NCI-H1694 (cell line): ENCODE measurements around the gene SYNC.
"Not testable (repeated sequence)": the region's sequence is repeated elsewhere in the genome, so short reads cannot be mapped to it uniquely, and the experiment has no call there.

Experiments used
- DNase-seq: peaks from one replicate; lab custom pipeline; 2025; lab: John Stamatoyannopoulos, UW

SYNC gene

DNA sequence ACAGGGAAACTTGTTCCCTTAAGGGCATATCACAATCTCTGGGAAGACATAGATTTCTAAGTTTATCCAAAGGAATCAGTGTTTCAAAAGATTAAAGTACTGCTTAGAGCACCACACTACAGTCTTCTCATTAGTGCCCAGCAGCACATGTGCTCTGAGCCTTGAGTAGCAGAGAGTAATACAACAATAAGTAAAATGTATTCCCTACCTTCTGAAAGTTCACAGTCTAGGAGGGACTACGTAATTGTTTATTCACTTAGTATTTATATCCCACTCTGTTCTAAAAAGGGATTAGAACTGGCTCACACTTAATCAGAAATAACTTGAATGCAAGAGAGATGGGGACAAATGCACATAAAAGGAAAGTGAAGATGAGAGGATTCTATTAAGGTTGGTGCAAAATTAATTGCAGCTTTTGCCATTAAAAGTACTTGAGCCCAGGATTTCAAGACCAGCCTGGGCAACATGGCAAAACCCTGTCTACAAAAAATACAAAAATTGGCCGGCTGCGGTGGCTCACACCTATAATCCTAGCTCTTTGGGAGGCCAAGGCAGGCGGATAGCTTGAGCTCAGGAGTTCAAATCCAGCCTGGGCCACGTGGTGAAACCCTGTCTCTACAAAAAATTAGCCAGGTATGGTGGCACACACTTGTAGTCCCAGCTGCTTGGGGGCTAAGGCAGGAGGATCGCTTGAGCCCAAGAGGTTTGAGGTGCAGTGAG lies 9.0 kb downstream of the SYNC start:
- no peak for DNase-seq

DNA sequence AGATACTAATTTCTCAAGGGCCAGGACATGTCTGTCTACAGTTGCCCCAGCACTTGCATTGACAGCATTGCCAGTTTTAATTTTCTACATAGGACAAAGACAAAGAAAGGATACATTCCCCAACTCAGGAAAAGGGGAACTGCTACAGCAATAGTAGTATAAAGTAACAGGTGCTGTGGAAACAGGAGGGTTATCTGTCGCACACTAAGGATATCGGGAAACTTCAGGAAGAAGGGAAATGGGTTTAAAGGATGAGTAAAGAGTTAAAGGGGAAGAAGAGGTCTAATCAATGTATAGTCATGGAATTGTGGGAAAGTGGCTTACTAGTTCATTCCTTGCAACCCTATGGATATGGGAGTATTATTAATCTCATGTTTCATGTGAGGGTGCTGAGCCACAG lies 16.2 kb downstream of the SYNC start:
- no peak for DNase-seq

DNA sequence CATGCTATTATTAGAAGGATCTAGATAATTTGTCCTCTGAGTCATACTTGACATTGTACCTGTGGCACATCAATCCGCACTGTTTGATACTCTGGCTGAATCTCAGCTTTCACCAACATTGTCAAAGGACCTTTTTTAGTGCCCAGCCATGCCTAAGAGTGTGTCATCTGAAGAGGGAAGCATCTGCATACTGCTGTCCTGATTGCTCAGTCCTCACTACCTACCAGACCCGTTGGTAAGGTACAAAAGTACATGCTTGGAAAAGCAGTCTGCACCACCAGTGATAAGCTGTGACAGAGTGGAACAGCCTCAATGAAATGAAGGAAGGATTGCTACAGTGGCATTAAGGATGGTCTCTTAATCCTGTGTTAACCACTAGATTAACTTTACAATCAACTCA lies 17.1 kb downstream of the SYNC start:
- no peak for DNase-seq

DNA sequence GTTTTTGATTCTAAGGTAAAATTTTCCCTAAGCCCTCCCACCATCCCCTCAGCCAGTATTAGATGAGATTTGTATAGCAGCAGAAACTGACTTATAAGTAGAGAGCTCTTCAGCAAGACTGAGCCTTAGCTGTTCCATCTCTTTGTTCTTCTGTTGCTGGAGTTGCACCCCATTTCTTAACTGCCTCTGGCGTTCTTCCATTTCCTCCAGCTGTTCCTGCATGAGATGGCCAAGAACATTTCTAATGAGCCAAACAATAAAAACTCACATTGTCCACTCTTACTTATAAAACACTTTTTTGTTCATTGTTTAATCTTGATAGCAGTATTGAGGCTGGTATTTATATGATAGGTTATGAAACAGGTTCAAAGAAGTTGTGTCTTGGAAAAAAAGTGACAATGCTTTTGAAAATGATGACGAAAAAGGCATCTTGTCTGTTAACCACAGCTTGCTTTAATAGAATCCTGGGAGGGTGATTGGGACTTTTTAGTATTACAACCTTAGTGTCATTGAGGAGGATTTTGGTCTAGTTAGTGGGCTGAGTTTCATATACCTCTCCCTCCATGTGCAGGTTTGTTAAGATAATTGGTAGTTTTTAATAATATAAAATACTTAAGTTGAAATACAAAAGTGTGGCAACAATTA lies 18.3 kb downstream of the SYNC start:
- DNase-seq: no peak

DNA sequence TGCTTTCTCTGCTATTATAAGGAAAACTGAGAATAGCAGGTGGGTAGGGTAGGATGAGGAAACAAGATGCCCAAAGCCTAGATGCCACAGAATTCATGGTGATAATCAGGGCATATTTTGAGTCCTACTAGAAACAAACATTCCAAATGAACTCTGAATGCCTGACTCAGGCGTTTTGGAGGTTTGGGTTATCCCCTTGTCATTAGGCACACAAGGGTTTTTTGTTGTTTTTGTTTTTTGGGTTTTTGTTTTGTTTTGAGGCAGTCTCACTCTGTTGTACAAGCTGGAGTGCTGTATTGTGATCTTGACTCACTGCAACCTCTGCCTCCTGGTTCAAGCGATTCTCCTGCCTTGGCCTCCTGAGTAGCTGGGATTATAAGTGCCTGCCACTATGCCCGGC lies 19.2 kb downstream of the SYNC start:
- DNase-seq: no peak

DNA sequence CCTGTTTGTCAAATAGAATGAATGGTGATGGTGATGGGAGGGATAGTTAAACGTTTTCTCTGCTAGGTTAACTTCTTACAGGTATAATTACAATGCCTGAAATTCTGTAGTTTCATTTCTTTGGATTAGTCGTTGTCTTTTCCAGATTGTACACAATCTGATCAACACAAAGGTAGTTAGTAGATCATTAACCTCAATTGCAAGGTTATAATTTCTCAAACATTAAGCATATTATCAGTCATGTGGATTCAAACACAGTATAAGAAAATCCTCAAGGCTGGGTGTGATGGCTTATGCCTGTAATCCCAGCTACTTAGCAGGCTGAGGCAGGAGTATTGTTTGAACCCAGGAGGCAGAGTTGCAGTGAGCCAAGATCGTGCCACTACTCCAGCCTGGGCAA lies 20.6 kb downstream of the SYNC start:
- no peak for DNase-seq

DNA sequence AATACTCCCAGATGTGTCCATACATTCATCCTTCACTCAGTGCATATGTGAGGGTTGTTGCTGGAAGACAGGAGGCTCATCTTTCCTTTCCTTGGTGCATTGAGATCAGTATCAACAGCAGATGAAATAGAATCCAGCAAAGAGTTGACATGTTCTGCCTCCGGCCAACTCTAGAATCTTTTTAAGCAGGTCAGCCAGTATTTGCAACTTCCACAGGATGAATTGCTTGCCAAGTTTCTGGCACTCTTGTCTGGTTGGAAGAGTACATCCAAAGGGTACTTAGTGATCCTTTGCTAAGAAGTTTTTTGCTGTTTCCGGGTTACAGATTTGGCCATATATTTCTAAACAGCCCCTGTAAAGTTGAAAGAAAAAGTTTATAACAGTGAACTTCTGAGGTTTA lies 21.1 kb downstream of the SYNC start:
- DNase-seq: no peak

DNA sequence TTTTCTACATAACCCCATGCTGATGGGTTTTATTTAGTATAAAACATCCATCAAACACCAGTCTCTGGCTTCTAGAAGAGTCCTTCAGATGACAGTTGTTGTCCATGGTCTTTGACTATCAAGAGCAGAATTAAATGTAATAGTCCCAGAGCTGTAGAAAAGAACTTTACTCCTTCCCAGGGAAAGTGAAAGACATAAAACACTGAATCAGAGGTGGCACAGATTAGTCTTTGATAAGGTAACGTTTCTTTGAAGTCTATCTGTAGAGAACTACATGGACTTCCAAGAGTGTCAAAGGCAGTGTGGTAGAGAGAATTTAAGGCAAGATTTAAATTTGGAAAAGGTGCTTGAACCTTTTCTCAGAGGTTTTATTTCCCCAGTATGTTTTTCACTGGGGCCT lies 21.9 kb downstream of the SYNC start:
- DNase-seq: no peak

DNA sequence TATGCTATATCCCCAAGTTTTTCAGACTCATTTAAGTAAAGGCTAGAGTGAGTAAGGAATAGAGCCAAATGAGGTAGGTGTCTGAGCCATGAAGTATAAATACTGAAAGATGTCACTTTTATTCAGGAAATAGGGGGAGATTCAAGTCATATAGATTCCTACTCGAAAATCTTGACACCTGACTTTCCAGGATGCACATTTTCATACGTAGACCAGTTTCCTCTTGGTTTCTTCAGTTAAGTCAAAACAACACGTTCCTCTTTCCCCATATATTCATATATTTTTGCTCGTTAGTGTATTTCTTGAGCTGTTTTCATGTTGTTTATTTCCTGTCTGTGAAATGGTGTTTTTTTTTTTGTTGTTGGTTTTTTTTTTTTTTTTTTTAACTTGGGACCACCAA lies 22.6 kb downstream of the SYNC start:
- DNase-seq: not testable (repeated sequence)

DNA sequence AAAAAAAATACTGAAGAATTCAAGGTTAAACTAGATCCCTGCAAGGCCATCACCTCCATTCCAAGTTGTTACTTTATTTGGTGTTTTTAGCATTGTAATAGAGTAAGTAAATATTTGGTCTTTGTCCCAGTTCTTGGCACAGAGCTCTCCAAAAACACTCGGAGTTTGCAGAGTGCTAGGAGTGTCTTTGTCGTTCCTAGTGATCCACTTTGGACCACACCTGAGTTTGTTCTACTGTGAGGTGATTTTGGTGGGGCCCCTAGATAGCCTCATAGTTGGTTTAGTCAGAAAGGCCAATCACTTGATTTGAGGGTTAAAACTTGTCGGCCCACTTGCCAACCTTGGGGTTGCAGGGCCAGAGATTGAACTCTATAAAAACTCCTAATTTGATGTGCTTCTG lies 25.6 kb downstream of the SYNC start:
- no peak for DNase-seq

DNA sequence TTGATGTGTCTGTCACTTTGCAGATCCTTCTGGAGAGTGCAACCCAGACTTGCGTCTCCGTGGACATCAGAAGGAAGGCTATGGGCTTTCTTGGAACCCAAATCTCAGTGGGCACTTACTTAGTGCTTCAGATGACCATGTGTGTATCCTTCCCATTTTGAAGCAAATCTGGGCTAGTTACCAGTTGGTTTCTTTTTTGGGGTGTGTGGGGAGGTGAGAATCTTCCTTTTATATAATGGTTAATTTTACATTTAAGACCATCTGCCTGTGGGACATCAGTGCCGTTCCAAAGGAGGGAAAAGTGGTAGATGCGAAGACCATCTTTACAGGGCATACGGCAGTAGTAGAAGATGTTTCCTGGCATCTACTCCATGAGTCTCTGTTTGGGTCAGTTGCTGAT lies 33.9 kb downstream of the SYNC start:
- DNase-seq: not testable (repeated sequence)

DNA sequence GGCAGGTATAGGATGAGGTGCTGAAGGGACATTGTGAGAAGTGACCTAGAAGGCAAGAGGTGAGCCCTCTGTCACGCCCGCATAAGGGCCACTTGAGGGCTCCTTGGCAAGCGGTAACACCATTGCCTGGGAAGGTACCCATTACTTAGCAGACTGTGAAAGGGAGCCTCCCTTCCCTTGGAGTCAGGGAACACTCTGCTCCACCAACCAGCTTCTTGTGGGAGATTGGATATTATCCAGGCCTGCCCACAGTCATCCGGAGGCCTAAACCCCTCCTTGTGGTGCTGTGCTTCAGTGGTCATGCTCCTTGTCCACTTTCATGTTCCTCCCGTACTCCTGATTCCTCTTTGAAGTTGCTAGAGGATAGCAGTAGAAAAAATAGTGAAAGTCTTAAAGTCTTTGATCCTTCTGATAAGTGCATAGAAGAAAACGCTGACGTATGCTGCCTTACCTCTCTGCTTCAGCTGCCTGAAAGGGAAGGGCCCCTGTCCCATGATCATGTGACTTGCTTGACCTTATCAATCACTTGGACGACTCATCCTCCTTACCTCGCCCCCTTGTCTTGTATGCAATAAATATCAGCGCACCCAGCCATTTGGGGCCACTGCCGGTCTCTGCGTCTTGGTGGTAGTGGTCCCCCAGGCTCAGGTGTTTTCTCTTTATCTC lies 35.5 kb downstream of the SYNC start:
- DNase-seq: no peak

DNA sequence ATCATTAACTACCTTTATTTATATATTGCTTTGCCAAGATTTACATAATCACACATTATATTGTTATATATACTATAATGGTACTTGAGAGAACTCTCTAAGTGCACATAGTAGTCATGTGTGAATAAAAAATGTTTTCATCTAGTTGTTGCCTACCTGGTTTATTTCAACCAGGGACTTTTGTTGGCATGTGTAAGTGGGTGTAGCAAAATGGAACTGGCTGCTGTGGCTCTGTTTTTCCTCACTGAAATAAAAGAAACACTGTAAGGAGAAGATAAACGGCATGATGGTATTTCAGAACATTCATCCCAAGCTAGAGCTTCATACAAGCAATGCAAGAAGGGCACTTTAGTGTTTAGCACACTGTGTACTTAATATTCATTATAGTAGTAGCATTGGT lies 36.7 kb downstream of the SYNC start:
- DNase-seq: no peak

DNA sequence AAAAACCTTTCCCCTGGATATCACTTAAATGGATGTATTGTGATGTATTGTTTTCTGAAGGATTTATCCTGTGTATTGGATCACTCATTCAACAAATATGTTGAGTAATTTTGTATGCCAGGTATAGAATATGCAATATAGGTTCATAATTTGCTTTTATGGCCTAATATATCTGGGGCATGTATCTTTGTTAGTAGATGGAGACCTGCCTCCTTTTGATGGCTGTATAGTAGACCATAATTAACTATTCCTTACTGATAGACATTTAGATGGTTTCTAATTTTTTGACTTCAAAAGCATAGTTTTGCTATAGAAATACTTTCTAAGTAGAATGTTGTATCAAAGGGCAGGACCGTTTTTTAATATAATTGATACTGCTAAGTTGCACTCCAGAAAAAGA lies 43.0 kb downstream of the SYNC start:
- no peak for DNase-seq

DNA sequence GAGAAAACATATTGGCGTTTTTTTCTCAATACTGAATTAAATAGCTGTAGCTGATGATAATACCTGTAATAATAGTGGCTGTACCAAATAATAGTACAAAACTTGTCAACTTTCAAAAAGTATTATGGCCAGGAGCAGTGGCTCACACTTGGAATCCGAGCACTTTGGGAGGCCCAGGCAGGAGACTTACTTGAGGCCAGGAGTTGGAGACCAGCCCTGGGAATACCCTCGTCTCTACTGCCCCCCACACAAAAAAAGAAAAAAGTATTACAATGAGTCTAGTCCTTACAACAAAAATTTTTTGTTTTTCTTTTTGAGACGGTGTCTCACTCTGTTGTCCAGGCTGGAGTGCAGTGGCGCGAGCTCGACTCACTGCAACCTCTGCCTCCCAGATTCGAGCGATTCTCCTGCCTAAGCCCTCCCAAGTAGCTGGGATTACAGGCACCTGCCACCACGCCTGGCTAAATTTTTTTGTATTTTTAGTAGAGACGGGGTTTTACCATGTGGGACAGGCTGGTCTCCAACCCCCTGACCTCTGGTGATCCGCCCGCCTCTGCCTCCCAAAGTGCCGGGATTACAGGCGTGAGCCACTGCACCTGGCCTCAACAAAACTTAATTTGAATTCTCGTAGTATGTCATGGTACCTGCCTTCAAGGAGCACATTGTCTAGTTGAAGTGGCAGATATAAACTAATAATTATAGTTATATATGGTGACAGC lies 50.2 kb downstream of the SYNC start:
- no peak for DNase-seq

DNA sequence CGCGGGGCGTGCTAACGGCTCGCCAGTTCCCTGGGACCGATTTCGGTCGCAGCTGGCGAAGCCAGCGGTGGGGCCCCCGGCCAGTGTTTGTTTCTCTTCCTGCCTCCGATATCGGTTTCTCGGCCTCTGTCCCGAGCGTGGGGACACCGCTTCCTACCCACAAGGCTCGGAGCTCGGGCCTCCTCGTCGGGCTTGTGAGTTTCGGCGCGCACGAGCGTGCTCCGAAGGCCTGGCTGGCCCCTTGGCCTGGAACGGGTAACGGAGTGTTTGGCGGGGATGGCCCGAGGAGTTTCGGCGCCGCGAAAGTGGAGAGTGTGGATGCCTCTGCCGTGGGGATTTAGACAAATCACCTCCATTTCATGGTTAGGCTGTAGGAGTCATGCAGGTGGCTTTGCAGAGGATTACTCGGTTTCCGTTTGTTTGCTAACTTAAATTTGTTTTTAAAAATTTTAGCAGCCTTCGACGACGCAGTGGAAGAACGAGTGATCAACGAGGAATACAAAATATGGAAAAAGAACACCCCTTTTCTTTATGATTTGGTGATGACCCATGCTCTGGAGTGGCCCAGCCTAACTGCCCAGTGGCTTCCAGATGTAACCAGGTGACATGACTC lies 51.0 kb downstream of the SYNC start:
- no peak for DNase-seq

DNA sequence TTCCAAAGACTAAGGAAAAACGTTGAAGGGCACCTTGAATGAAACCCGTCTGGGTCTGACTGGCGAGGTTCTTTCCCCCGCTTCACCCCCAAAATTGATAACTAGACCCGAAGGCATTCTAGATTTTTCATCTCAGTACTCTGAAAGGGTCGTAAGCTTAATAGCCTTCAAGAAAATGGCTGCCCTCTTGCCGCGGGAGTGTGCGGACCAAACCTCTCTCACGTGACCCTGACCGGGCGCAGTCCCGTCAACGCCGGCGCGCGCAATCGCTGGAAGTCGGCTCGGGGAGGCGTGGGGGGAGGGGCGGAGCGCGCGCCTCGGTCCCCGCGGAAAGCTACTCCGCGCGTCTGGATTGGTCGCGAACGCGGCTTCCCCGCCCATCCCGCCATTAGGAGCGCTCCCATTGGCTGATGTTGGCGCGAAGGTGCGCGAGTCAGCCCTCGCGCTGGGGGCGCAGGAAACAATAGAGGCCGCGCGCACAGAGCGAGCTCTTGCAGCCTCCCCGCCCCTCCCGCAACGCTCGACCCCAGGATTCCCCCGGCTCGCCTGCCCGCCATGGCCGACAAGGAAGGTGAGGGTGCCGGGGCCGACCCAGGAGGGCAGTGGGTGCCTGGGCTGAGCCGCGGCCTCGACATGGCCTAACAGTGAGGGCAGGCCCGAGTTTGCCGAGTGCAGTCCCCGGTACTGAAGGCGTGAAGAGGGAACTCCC lies 51.7 kb downstream of the SYNC start, which contains the start of gene RBBP4:
TSS of gene RBBP4 (plus strand) at position 457 of the 709 bp plus-strand sequence. CDS start at position 556, 99 bp downstream.
- DNase-seq: peak; percentile 87

DNA sequence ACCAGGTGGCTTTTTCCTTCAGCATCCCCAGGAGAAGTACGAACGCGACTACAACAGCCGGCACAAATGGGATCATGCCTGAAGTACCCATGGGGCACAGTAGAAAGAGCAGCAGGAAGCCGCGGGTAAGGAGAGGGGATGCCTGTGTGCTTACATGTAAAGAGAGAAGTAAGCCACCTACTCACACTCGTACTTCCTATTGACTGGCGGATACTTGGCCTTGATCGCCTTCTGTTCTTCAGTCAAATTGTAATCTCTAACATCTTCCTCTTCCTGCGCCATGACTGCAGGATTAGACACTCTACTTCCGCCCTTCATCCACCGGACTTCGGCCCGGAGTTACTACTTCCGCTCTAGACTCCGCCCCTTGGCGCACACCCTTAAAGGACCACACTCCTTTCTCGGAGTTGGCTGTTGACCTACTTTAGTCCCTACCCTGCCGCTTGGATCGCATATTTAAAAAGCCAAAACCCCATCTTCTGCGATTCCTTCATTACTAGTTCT lies 52.3 kb downstream of the SYNC start, which contains the start of gene ZBTB8OS:
TSS of gene ZBTB8OS (minus strand) at position 303 of the 504 bp plus-strand sequence. CDS start at position 282, 21 bp downstream.
- peak; percentile 88 for DNase-seq

DNA sequence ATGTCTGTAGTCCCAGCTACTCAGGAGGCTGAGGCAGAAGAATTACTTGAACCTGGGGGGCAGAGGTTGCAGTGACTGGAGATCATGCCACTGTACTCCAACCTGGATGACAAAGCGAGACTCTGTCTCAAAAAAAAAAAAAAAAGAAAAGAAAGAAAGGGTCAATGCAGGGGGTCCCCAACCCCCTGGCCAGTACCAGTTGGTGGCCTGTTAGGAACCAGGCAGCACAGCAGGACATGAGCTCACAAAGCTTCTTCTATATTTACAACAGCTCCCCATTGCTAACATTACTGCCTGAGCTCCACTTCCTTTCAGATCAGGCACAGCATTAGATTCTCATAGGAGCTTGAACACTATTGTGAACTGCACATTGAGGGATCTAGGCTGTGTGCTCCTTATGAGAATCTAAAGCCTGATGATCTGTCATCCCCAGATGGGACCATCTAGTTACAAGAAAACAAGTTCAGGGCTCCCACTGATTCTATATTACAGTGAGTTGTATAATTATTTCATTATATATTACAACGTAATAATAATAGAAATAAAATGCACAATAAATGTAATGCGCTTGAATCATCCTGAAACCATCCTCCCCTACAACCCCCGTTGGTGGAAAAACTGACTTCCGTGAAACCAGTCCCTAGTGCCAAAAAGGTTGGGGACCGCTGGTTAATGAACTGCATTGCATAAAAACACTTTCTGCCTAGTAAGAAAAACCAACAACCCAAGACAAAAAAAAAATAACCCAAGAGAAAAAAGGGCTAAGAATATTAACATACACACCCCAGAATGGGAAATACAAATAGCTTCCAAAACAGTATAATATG lies 55.0 kb downstream of the SYNC start:
- no peak for DNase-seq

DNA sequence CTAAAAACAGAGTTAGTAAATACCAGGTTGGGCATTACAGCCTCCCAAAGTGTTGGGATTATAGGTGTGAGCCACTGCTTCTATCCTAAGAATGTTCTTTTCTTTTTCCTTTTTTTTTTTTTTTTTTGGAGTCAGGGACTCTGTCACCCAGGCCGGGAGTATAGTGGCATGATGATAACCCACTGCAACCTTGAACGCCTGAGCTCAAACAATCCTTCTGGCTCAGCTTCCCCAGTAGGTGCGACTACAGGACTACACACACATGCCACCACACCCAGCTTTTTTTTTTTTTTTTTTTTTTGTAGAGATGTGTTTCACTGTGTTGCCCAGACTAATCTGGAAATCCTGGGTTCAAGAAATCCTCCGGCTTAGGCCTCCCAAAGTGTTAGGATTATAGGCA lies 58.1 kb downstream of the SYNC start:
- no peak for DNase-seq
